Spleen (tissue), 7 donors: Measurements from ENCODE around the gene FAM9B.
"Not testable (repeated sequence)": the region's sequence is repeated elsewhere in the genome, so short reads cannot be mapped to it uniquely, and the experiment has no call there.

Experiments used
- POLR2A ChIP-seq, 3 donors: fragments of 450-650 bp; IDR thresholded peaks; one replicate each; pipeline ENCODE4 v1.5.1; 2017; ENCODE audit warnings: antibody characterized with exemption in 3 of 3, mild to moderate bottlenecking in 1 of 3
- POLR2AphosphoS5 ChIP-seq, 3 donors: sonication (generic); formaldehyde crosslinking; IDR thresholded peaks; one replicate each; pipeline ENCODE4 v1.5.1; 2017; ENCODE audit warnings: antibody characterized with exemption in 3 of 3
- TF ChIP-seq, protein P1 (sequence below), 11 experiments: fragments of 200-600 bp in 7 of 11; fragments of 450-650 bp in 4 of 11; sonication (generic) in 4 of 11; IDR thresholded peaks in 8 of 11; conservative IDR thresholded peaks in 3 of 11; 1 replicate in 7 of 11; 2 replicates in 4 of 11; pipeline versions ENCODE4 v1.4.0 to v1.8.0; 2016 to 2021; ENCODE audit warnings: antibody characterized with exemption in 11 of 11, inconsistent platforms in 4 of 11, mild to moderate bottlenecking in 1 of 11
- donor health status: DM: no; HTN: no; CAD: no; lungs with moderate emphysema.
- donor health status: DM: no; HTN: no; CAD: no.
- donor health status: DM: no; HTN: no; CAD: no.

DNA sequence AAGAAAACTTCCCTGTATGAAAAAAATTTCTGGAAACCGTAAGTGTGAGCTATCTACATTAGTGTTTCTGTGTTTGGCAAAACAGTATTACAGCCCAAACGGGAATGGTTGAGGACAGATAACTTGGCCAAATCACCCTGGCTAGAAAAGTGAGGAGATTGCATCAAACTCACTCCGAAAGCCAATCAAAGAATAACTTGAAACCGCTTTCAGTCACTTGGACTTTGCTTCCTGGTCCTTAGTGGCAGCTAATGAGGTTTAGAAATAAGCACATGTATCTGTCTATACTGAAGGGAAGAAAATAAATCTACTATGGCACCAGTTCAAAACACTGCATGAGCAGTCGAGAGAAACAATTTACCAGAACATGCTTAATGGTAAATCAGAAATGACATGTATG is 15.6 kb downstream of the FAM9B start:
- TF ChIP-seq, protein P1, sequence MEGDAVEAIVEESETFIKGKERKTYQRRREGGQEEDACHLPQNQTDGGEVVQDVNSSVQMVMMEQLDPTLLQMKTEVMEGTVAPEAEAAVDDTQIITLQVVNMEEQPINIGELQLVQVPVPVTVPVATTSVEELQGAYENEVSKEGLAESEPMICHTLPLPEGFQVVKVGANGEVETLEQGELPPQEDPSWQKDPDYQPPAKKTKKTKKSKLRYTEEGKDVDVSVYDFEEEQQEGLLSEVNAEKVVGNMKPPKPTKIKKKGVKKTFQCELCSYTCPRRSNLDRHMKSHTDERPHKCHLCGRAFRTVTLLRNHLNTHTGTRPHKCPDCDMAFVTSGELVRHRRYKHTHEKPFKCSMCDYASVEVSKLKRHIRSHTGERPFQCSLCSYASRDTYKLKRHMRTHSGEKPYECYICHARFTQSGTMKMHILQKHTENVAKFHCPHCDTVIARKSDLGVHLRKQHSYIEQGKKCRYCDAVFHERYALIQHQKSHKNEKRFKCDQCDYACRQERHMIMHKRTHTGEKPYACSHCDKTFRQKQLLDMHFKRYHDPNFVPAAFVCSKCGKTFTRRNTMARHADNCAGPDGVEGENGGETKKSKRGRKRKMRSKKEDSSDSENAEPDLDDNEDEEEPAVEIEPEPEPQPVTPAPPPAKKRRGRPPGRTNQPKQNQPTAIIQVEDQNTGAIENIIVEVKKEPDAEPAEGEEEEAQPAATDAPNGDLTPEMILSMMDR (IDR thresholded peaks at IDR 0.05 in 8 of 11, conservative IDR thresholded peaks at IDR 0.05 in 3 of 11), result not testable (repeated sequence)
- not testable (repeated sequence) for TF ChIP-seq POLR2A, POLR2AphosphoS5 (IDR thresholded peaks at IDR 0.05)
